Measurements from ENCODE around the gene SPINT1. TPM values are rescaled to one million over a fixed set of nuclear protein-coding genes. Genes with fewer than 3 reads are reported as not detected.
A peak's percentile ranks its signal among the peaks of the same experiment; 100 is the strongest.

SPINT1 gene
- total and polyA plus RNA-seq, 2 of the 13 experiments (the other 11 are each of a cell fraction or from before 2014, with no cell fraction given) = 0.49 to 2.5 TPM

- intact Hi-C loops (cut with micrococcal nuclease; ENCODE audit: unreplicated experiment) = no loop called here
- Histone ChIP-seq H2AFZ (ENCODE audit: low read length) (no peak overlapping the region), H3K9ac (ENCODE audit: insufficient read depth, low read depth, low read length) (no peak overlapping the region), H3K4me2 (ENCODE audit: low read depth, low read length) (no peak overlapping the region), H4K20me1 (ENCODE audit: insufficient read depth, low read length) (no peaks in the 10 kb centered on the region), H3K27ac (ENCODE audit: extremely low read length, insufficient read depth, low read length) (no peak overlapping the region), H3K4me3 (replicated peaks in 1 of 3; ENCODE audit: insufficient read depth in 1 of 3, low read depth in 2 of 3, low read length in 3 of 3) (no peak overlapping the region), H3K27me3 (ENCODE audit: control insufficient read depth in 1 of 2, insufficient read depth in 2 of 2, low read length in 2 of 2) (no peaks in the 10 kb centered on the region), H3K9me3 (ENCODE audit: low read length) (no peaks in the 10 kb centered on the region), H3K36me3 (replicated peaks in 1 of 2; ENCODE audit: control insufficient read depth in 1 of 2, insufficient read depth in 2 of 2, low read length in 2 of 2) (no peaks in the 10 kb centered on the region), H3K4me1 (ENCODE audit: insufficient read depth, low read length) (peaks cover 39% of the 10 kb centered on the region), H3K79me2 (ENCODE audit: insufficient read depth, low read length) (no peaks in the 10 kb centered on the region)
- TF ChIP-seq ZNF770 (CRISPR knock-in tag; IDR thresholded peaks at IDR 0.05) (peak; percentile 70), ZSCAN9 (CRISPR knock-in tag; IDR thresholded peaks at IDR 0.05; ENCODE audit: borderline replicate concordance) (no peak)
- 60% methylated on average over 5 of the region's 5 CpGs for WGBS (ENCODE audit: low lambda C conversion rate)
- FAIRE-seq = no peak
- CTCF ChIA-PET (ENCODE audit: low intra/inter-chr PET ratio, low total read pairs) = no interaction called here
- DNase-seq (ENCODE audit: low spot score) = no peak
- no peak for ATAC-seq
- in situ Hi-C loops (cut with HindIII; ENCODE audit: extremely low pct_ligation_motif_present, low pct_unique_long_range_greater_than_20kb) = no loop called here
- no TSS peak for BruUV-seq (replicated peaks)
- POLR2A ChIA-PET = no interaction called here
Measured at GRCh38 chr15:40852529-40852928, 8.7 kb downstream of the SPINT1 start.

- Histone ChIP-seq H3K79me2 (ENCODE audit: insufficient read depth, low read length) (no peaks in the 10 kb centered on the region), H4K20me1 (ENCODE audit: insufficient read depth, low read length) (no peaks in the 10 kb centered on the region), H3K4me2 (ENCODE audit: low read depth, low read length) (no peak overlapping the region), H3K27me3 (ENCODE audit: control insufficient read depth in 1 of 2, insufficient read depth in 2 of 2, low read length in 2 of 2) (no peaks in the 10 kb centered on the region), H3K4me3 (replicated peaks in 1 of 3; ENCODE audit: insufficient read depth in 1 of 3, low read depth in 2 of 3, low read length in 3 of 3) (no peak overlapping the region), H3K9ac (ENCODE audit: insufficient read depth, low read depth, low read length) (no peak overlapping the region), H3K4me1 (ENCODE audit: insufficient read depth, low read length) (peaks cover 40% of the 10 kb centered on the region), H2AFZ (ENCODE audit: low read length) (no peak overlapping the region), H3K36me3 (replicated peaks in 1 of 2; ENCODE audit: control insufficient read depth in 1 of 2, insufficient read depth in 2 of 2, low read length in 2 of 2) (no peaks in the 10 kb centered on the region), H3K27ac (ENCODE audit: extremely low read length, insufficient read depth, low read length) (no peak overlapping the region), H3K9me3 (ENCODE audit: low read length) (no peaks in the 10 kb centered on the region)
- no peak for FAIRE-seq
- 60% methylated on average over 10 of the region's 16 CpGs for whole genome bisulfite sequencing (ENCODE audit: low lambda C conversion rate)
- in situ Hi-C loops (cut with HindIII; ENCODE audit: extremely low pct_ligation_motif_present, low pct_unique_long_range_greater_than_20kb) (no loop called here), intact Hi-C loops (cut with micrococcal nuclease; ENCODE audit: unreplicated experiment) (no loop called here)
- ATAC-seq = no peak
- DNase-seq (ENCODE audit: low spot score) = no peak
- BruUV-seq (replicated peaks) = no TSS peak
- CTCF ChIA-PET (ENCODE audit: low intra/inter-chr PET ratio, low total read pairs) = no interaction called here
- POLR2A ChIA-PET = no interaction called here
- TF ChIP-seq ZNF280D (CRISPR knock-in tag; IDR thresholded peaks at IDR 0.05) (no peak), HMGXB4 (CRISPR knock-in tag; IDR thresholded peaks at IDR 0.05; ENCODE audit: borderline replicate concordance in 1 of 2, low read depth in 1 of 2) (no peak), XRCC5 (optimal IDR thresholded peaks at IDR 0.05; ENCODE audit: low read length) (no peak), KMT2A (CRISPR knock-in tag; IDR thresholded peaks at IDR 0.05) (no peak), RARA (CRISPR knock-in tag; IDR thresholded peaks at IDR 0.05) (no peak), RBAK (CRISPR knock-in tag; IDR thresholded peaks at IDR 0.05) (no peak), PLRG1 (conservative IDR thresholded peaks at IDR 0.05) (no peak), ZBTB20 (CRISPR knock-in tag; IDR thresholded peaks at IDR 0.05; ENCODE audit: borderline replicate concordance, low read depth) (no peak), TOE1 (CRISPR knock-in tag; IDR thresholded peaks at IDR 0.05) (no peak)
Measured at GRCh38 chr15:40853241-40853890, 9.5 kb downstream of the SPINT1 start.
